Mesenteric fat pad (tissue), 1 donor: ENCODE results near the gene PNLIPRP2. TPM values are rescaled to one million over a fixed set of nuclear protein-coding genes. Genes with fewer than 3 reads are reported as not detected.

ENCODE experiments used
- DNase-seq: peaks from one replicate; pipeline ENCODE4 v3.0.0-alpha.2; 2020; ENCODE audit warnings: low spot score
- total RNA-seq: library from RNA; stranded (reverse); fragmentation: NEBNext Ultra II Directional; extraction: Animal tissue kit (Norgen Biotek cat#: 25700); gene quantifications from one replicate; pipeline ENCODE4 v1.2.1, GENCODE V29; 2021
- donor health status: DM: yes; HTN: yes; CAD: no.

Gene PNLIPRP2
- total RNA-seq, 1 donor from 2014 or later = 1.1 TPM

DNA sequence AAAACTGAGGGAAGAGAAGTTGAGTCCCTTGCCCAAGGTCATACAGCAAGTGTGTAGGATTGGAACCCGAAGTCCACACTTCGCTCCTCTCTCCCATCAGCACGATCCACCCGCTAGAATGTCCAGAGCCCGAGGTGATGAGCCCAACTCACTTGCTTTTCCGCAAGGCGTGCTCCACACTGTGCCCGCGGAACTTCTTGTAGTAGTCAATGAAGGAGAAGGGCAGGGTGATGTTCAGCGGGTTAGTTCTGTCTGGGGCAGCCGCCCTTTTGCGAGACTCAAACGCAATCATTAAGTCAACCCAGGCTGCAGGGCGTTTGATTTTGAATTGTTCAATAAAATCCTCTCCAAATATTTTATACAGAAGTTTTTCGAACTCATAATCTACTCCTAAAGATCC lies 58.6 kb downstream of the PNLIPRP2 start:
- peak; percentile 86 for DNase-seq

DNA sequence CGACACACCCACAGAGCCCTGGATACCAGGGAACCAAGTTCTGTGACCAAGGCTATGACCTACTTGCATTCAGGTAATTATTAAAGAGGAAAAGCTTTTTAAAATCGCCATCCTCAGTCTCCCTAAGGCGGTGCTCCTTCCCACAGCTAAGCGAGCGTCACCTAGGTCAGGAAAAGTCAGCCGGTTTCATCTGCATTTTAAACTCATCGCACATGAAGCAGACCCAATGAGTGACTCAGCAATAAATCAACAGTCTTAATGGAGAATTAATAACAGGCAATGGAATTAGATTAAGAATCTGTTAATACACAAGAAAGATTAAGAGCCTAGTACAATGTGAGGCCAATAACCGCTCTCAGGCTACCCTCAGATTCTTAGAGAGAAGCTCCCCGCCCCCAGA lies 62.4 kb downstream of the PNLIPRP2 start:
- DNase-seq = no peak

GRCh38 chr10:116683821-116684220 lies 63.1 kb downstream of the PNLIPRP2 start:
- DNase-seq = no peak

DNA sequence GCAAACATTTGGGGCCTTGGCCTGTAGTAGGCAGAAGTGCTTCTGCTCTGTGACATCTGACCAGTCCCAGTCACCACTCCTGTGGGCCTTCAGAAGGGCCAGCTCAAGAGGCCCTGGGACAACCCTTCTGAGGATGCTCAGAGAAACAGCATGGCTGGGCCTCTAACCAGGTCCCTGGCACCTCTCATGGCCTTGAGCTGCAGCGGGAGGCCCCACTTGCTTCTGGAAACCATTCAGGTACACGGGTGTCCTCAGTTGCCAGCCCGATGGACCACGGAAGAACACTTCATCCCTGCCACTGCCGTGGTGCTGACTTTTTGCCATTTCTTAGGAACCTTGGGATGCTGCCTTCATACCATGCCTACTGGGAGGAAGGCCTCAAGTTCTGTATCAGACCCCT lies 64.0 kb downstream of the PNLIPRP2 start:
- no peak for DNase-seq

DNA sequence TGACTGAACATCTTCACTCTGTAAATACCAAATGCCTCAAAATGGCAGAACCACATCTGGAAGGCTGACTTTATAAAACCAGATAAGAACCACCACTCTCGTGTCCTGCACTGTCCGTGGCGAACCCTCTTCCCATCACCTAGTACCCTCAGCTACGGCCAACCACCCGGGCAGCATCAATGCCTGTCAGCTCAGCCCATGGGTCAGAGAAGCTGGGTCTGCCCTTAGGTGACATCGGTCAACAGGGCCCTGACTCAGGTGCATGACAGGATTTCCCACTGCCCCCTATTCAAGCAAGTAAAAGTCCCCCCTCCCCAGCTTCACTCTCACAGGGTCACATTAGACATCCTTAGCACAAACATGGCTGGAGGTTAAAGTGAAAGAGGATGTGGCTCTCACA lies 65.1 kb downstream of the PNLIPRP2 start:
- DNase-seq = no peak

DNA sequence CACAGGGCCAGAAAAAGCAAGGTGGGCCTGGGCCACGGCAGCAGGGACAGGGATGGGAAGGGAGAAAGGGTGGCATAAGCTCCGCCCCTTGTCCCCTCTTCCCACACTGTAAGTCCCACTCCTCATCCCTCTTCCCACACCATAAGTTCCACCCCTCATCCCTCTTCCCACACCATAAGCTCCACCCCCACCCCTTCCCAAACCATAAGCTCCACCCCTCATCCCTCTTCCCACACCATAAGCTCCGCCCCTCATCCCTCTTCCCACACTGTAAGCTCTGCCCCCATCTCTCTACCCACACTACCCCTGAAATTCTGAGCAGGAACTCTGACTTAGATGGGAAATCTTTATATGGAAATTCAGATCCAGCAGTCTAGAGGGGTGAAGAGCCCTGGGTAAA lies 65.9 kb downstream of the PNLIPRP2 start:
- DNase-seq = no peak

DNA sequence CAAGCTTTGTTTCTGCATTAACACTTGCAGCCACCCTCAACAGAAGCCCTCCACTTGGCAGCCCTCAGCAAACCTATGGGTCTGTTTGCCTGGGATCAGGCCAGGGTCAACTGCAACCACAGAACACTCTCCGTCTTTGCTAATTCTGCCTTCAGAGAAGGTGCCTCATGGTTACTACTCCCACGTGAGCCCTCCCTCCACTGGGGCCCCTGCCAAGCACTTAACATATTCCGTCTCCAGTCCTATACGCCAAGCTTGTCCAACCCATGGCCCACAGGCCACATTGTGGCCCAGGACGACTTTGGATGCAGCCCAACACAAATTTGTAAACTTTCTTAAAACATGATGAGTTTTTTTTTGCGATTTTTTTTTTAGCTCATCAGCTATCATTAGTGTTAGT lies 66.9 kb downstream of the PNLIPRP2 start:
- peak; percentile 37 for DNase-seq

DNA sequence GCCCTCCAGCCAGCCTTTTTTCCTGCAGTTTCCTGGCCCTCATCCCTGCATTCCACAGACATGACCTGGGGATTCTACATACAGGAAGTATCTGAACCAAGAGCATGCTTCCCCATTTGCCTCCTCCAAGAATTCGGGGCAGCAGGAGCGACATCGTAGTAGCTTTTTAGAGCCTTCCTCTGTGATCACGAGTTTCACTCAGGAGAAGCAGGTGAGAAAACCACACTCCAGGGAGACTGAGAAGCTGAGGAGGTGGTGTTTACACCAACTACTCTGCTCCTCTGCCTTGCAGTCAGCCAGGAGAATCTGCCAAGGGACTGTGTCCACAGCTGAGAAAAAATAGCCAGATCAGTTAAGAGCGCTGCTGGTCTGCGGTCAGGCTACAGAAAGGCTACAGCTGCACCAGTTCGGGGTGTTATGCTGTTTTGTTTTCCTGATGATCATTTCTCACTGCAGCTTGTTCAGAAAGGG lies 67.5 kb downstream of the PNLIPRP2 start:
- DNase-seq = peak; percentile 43

- peak; percentile 68 for DNase-seq
Observed at GRCh38 chr10:116688741-116689495, 68.2 kb downstream of the PNLIPRP2 start.

DNA sequence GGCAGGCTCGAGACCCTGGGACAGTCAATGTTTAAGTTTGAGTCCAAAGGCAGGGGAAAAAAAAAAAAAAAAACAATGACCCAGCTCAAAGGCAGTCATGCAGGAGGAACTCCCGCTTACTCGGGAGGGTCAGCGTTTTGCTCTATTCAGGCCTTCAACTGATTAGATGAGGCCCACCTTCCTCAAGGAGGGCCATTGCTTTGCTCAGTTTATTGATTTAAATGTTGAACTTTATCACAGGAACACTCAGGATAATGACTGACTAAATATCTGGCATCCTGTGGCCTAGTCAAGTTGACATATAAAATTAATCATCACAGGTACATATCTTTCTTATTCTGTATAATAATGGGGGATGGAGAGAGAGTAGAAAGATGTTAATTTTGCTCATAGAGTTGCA lies 69.0 kb downstream of the PNLIPRP2 start:
- DNase-seq = no peak

DNA sequence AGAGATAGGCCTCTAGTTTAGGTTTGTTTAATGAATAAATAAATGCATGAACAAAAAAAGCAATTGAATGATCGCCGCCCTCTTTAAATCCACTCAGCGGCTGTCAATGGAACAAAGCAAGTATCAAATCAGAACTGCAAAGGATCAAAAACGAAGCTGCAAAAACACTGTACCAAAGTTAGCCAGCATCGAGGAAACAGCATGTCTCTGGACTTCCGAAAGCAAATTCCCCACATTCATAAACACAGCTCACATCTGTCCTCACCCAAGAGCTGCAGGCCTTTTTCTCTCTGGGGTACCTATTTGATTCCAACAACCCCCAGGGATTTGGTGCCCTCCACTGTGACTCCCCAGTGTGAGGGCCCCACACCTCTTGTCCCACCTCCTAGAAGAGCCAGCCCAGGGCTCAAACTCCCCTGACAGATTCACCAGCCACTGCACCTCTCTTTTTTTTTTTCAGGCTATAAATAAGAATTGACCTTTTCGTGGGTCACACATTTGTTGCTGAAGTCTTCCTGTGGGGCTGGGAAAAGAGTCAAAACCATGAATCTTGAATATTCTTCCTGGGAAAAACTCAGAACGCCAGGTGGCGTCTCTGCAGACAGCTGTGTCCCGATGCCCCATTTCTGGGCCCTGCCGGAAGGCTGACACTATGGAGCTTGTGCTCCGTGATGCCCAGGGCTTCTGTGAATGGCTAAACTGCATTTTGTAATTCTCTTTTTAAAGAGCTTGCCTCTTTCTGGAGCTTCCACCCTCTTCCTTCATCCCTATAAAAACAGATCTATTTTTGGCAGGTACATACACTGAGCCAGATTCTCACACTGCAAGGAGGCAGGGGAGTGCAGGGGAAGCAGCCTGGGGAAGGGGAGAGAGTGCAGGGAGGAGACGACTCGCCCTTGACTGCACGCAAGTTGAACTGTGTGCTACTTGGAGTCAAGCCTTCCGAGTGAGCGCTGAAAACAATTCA lies 69.9 kb downstream of the PNLIPRP2 start:
- peak; percentile 41 for DNase-seq

- DNase-seq = peak; percentile 77
Observed at GRCh38 chr10:116691635-116692034, 70.9 kb downstream of the PNLIPRP2 start.

GRCh38 chr10:116692225-116692624 lies 71.5 kb downstream of the PNLIPRP2 start:
- peak; percentile 77 for DNase-seq

- DNase-seq = peak; percentile 65
Observed at GRCh38 chr10:116694243-116694926, 73.6 kb downstream of the PNLIPRP2 start.

Other genes starting within 250 kb of the PNLIPRP2 start
- gene PNLIPRP3, start 193.1 kb upstream of the PNLIPRP2 start, total RNA-seq = not detected
- 1.5 TPM for gene PNLIP, start 75.0 kb upstream of the PNLIPRP2 start, total RNA-seq
- gene PNLIPRP1, start 30.0 kb upstream of the PNLIPRP2 start, total RNA-seq = 0.90 TPM
- 86.9 TPM for gene HSPA12A, start 121.6 kb downstream of the PNLIPRP2 start, total RNA-seq
- gene ENO4, start 228.5 kb downstream of the PNLIPRP2 start, total RNA-seq = 0.45 TPM